ENCODE measurements around the gene MEGF6. TPM values are rescaled to one million over a fixed set of nuclear protein-coding genes. Genes with fewer than 3 reads are reported as not detected.

MEGF6 gene
- total and polyA plus RNA-seq, 2 donors (not counting 3 experiments of a cell fraction or from before 2014, with no cell fraction given): 22.5 to 63.7 TPM

DNA sequence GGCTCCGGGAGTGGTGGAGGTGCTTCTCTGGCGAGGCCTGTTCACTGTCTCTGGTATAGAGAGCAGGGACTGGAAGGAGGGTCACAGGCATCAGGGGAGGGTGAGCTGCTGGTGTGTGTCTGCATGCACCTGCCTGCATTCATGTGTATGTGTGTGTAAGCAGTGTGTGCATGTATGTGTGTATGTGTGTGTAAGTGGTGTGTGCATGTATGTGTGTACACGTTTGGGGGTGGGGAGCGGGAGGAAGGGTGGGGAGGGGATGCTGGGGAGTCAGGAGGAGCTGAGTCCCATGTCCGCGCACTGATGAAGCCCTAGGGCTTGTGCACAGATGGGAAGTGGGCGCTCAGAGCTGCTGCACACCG lies 107.8 kb downstream of the MEGF6 start:
- no peak overlapping the region for H3K4me2 ChIP-seq (ENCODE audit: insufficient read depth, low read length)
- H3K27ac ChIP-seq (ENCODE audit: insufficient read depth, low read depth, low read length): peak overlapping the region; percentile 44
- ChIA-PET POLR2A (no interaction called here), CTCF (interaction anchor here (0.9 to 2.0 kb wide), 9 partner anchors 11 to 221 kb away, joined by 3 to 26 read pairs (median 6); no protein-coding TSS in a partner anchor)
- FAIRE-seq: no peak
- H3K9me1 ChIP-seq (replicated peaks; ENCODE audit: control insufficient read depth, extremely low read depth, insufficient read depth, low read length): no peaks in the 10 kb centered on the region
- TF ChIP-seq POLR2A (IDR thresholded peaks at IDR 0.05; ENCODE audit: low read depth, low read length): no peak
- H3K9ac ChIP-seq (replicated peaks; ENCODE audit: extremely low read depth, insufficient read depth, low read length): no peak overlapping the region
- no peak overlapping the region for H3K4me3 ChIP-seq (replicated peaks in 1 of 3; ENCODE audit: insufficient read depth in 1 of 3, low read depth in 1 of 3, low read length in 3 of 3)
- H3K27me3 ChIP-seq (ENCODE audit: control insufficient read depth in 2 of 2, insufficient read depth in 2 of 2, low read length in 2 of 2): no peaks in the 10 kb centered on the region
- BruUV-seq (replicated peaks): no TSS peak
- peaks cover 10% of the 10 kb centered on the region for H3K4me1 ChIP-seq (ENCODE audit: control insufficient read depth, extremely low read depth, insufficient read depth, low read length)
- dilution Hi-C loops (cut with MboI; ENCODE audit: extremely low pct_ligation_motif_present, low sequenced_read_pairs) (no loop called here), intact Hi-C loops (cut with micrococcal nuclease) (no loop called here)
- no peaks in the 10 kb centered on the region for H3K79me2 ChIP-seq (ENCODE audit: control insufficient read depth, insufficient read depth, low read length)
- DNase-seq (ENCODE audit: low read depth, low spot score): no peak
- H4K20me1 ChIP-seq (replicated peaks; ENCODE audit: control insufficient read depth, extremely low read depth, insufficient read depth, low read length): no peaks in the 10 kb centered on the region
- no peaks in the 10 kb centered on the region for H3K9me3 ChIP-seq (replicated peaks; ENCODE audit: control insufficient read depth, insufficient read depth, low read length)
- no peaks in the 10 kb centered on the region for H3K36me3 ChIP-seq (ENCODE audit: control insufficient read depth in 2 of 2, extremely low read depth in 1 of 2, insufficient read depth in 2 of 2, low read length in 2 of 2)
- no peak overlapping the region for H2AFZ ChIP-seq (ENCODE audit: low read depth, low read length)

DNA sequence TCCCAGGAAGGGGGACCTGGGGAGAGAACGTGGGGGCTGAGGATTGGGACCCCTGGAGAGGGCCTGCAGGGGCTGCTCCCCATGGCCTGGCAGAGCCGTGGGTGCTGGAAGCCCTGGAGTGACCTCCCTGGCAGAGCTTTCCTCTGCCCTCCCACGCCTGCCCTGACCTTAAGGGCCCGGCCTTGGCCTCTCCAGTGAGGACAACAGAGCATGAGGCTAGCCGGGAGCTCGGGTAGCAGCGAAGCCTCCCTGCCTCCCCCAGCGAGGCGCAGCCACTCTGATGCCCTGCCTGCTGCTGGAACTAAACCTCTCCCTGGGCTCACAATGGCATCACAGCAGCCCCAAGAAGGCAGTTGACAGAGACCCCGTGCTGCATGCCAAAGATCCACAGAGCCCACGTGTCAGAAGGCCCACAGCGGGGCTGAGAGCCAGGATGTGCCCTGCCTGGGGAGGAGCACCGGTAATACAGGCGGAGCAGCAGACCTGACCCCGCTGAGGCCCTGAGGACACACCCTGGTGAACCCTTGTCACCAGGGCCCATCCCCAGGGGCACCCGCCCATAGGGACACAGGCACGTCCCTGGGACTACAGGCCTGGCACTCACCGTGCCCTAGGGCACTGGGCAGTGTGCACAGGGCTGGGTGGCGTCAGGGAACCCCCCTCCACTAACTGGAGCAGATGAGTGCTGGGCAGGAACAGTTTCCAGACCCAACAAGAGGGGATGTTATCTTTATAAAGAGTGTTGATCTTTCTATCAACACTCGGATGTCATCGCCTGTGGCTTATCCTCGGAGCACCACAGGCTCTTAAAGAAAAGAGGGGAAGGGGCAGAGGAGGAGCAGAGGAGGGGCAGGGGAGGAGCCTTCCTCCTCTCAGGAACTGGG lies 108.4 kb downstream of the MEGF6 start:
- DNase-seq (ENCODE audit: low read depth, low spot score): no peak
- Histone ChIP-seq H4K20me1 (replicated peaks; ENCODE audit: control insufficient read depth, extremely low read depth, insufficient read depth, low read length) (no peaks in the 10 kb centered on the region), H3K4me3 (replicated peaks in 1 of 3; ENCODE audit: insufficient read depth in 1 of 3, low read depth in 1 of 3, low read length in 3 of 3) (no peak overlapping the region), H3K9me1 (replicated peaks; ENCODE audit: control insufficient read depth, extremely low read depth, insufficient read depth, low read length) (no peaks in the 10 kb centered on the region), H2AFZ (ENCODE audit: low read depth, low read length) (no peak overlapping the region), H3K36me3 (ENCODE audit: control insufficient read depth in 2 of 2, extremely low read depth in 1 of 2, insufficient read depth in 2 of 2, low read length in 2 of 2) (no peaks in the 10 kb centered on the region), H3K27ac (ENCODE audit: insufficient read depth, low read depth, low read length) (no peak overlapping the region), H3K9ac (replicated peaks; ENCODE audit: extremely low read depth, insufficient read depth, low read length) (no peak overlapping the region), H3K4me1 (ENCODE audit: control insufficient read depth, extremely low read depth, insufficient read depth, low read length) (peaks cover 10% of the 10 kb centered on the region), H3K79me2 (ENCODE audit: control insufficient read depth, insufficient read depth, low read length) (no peaks in the 10 kb centered on the region), H3K27me3 (ENCODE audit: control insufficient read depth in 2 of 2, insufficient read depth in 2 of 2, low read length in 2 of 2) (no peaks in the 10 kb centered on the region), H3K9me3 (replicated peaks; ENCODE audit: control insufficient read depth, insufficient read depth, low read length) (no peaks in the 10 kb centered on the region), H3K4me2 (ENCODE audit: insufficient read depth, low read length) (no peak overlapping the region)
- FAIRE-seq: no peak
- no TSS peak for BruUV-seq (replicated peaks)
- POLR2A ChIA-PET: no interaction called here
- TF ChIP-seq, protein P1, sequence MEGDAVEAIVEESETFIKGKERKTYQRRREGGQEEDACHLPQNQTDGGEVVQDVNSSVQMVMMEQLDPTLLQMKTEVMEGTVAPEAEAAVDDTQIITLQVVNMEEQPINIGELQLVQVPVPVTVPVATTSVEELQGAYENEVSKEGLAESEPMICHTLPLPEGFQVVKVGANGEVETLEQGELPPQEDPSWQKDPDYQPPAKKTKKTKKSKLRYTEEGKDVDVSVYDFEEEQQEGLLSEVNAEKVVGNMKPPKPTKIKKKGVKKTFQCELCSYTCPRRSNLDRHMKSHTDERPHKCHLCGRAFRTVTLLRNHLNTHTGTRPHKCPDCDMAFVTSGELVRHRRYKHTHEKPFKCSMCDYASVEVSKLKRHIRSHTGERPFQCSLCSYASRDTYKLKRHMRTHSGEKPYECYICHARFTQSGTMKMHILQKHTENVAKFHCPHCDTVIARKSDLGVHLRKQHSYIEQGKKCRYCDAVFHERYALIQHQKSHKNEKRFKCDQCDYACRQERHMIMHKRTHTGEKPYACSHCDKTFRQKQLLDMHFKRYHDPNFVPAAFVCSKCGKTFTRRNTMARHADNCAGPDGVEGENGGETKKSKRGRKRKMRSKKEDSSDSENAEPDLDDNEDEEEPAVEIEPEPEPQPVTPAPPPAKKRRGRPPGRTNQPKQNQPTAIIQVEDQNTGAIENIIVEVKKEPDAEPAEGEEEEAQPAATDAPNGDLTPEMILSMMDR (IDR thresholded peaks at IDR 0.05; ENCODE audit: extremely low read depth in 1 of 2, insufficient read depth in 1 of 2, low read depth in 1 of 2, low read length in 2 of 2): no peak
- TF ChIP-seq FOS (IDR thresholded peaks at IDR 0.05; ENCODE audit: borderline replicate concordance, insufficient read depth, low read length) (no peak), MYC (IDR thresholded peaks at IDR 0.05; ENCODE audit: low read depth, low read length) (no peak), POLR2A (IDR thresholded peaks at IDR 0.05; ENCODE audit: low read depth, low read length) (no peak), POLR2AphosphoS5 (IDR thresholded peaks at IDR 0.05; ENCODE audit: insufficient read depth, low read depth, low read length) (no peak), EZH2 (IDR thresholded peaks at IDR 0.05; ENCODE audit: borderline replicate concordance, low read depth, low read length, severe bottlenecking) (no peak), GATA2 (IDR thresholded peaks at IDR 0.05; ENCODE audit: insufficient read depth, insufficient read length, low read depth, low read length) (no peak), JUN (IDR thresholded peaks at IDR 0.05; ENCODE audit: borderline replicate concordance, insufficient read depth, insufficient read length, low read depth) (no peak)
- TF ChIP-seq, protein P2, sequence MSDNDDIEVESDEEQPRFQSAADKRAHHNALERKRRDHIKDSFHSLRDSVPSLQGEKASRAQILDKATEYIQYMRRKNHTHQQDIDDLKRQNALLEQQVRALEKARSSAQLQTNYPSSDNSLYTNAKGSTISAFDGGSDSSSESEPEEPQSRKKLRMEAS (IDR thresholded peaks at IDR 0.05; ENCODE audit: insufficient read depth, insufficient read length): no peak
- intact Hi-C loops (cut with micrococcal nuclease) (no loop called here), dilution Hi-C loops (cut with MboI; ENCODE audit: extremely low pct_ligation_motif_present, low sequenced_read_pairs) (no loop called here)
- CTCF ChIA-PET: interaction anchor here (1.0 to 2.1 kb wide), 5 partner anchors 12 to 222 kb away, joined by 4 to 26 read pairs (median 8); no protein-coding TSS in a partner anchor

Data from endothelial cell of umbilical vein (primary cell).